GM12864 (cell line): ENCODE data around the gene EIF4E3.

Experiments
- DNase-seq: peaks from one replicate; pipeline ENCODE4 v3.0.0-alpha.2; 2011; ENCODE audit warnings: low read depth
- H3K4me3 ChIP-seq: 2 replicates; pipeline ENCODE4 v1.5.1; 2011; ENCODE audit warnings: mild to moderate bottlenecking, low read depth, low read length, control low read depth
- TF ChIP-seq, protein P1 (sequence below): IDR thresholded peaks from 2 replicates; pipeline ENCODE4 v1.5.1; 2011; ENCODE audit warnings: low read depth, mild to moderate bottlenecking, moderate library complexity, low read length, control low read depth, inconsistent platforms; ENCODE audit errors: missing control alignments

Gene EIF4E3

DNA sequence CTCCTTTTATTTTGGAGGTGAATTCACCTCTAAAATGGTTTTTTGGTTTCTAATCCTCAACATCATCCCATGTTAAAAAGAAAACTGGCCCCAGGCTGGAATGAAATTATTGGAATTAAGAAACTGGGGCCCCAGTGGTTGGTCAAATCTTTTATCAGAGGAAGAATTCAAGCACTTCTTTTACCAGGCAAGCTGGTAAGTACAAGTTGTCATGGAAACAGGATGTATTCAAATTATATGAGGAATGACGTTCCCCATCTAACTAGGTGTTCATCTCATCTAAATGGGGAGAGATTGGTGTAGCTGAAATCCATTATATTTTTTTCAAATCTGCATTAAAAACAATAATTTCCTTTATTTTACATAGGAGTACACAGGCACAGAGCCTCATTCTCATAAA, 9.7 kb upstream of the EIF4E3 start:
- no peak overlapping the region for H3K4me3 ChIP-seq
- TF ChIP-seq, protein P1, sequence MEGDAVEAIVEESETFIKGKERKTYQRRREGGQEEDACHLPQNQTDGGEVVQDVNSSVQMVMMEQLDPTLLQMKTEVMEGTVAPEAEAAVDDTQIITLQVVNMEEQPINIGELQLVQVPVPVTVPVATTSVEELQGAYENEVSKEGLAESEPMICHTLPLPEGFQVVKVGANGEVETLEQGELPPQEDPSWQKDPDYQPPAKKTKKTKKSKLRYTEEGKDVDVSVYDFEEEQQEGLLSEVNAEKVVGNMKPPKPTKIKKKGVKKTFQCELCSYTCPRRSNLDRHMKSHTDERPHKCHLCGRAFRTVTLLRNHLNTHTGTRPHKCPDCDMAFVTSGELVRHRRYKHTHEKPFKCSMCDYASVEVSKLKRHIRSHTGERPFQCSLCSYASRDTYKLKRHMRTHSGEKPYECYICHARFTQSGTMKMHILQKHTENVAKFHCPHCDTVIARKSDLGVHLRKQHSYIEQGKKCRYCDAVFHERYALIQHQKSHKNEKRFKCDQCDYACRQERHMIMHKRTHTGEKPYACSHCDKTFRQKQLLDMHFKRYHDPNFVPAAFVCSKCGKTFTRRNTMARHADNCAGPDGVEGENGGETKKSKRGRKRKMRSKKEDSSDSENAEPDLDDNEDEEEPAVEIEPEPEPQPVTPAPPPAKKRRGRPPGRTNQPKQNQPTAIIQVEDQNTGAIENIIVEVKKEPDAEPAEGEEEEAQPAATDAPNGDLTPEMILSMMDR, result no peak

DNA sequence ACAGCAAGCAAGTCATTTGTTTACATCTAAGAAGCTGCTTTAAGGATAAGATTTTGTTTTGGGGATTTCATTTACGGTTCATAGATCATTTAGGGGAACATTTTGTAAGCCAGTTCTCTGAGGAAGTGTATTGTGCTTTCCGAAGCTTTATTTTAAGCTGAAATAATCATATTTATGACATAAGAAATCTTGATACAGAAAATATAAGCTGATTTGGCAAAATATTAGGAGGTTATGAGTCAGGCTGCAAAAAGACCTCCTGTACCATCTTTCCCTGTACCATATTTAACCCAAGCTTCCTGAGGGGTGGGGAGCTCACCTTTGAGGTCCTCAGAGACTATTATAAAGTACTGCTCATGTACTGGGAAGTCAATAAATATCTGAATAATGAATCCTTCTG, 8.1 kb upstream of the EIF4E3 start:
- DNase-seq, result no peak
- no peak overlapping the region for H3K4me3 ChIP-seq
- TF ChIP-seq, protein P1, result no peak

More for the DNA sequence above, 9.7 kb upstream of the EIF4E3 start:
- DNase-seq, result no peak

DNA sequence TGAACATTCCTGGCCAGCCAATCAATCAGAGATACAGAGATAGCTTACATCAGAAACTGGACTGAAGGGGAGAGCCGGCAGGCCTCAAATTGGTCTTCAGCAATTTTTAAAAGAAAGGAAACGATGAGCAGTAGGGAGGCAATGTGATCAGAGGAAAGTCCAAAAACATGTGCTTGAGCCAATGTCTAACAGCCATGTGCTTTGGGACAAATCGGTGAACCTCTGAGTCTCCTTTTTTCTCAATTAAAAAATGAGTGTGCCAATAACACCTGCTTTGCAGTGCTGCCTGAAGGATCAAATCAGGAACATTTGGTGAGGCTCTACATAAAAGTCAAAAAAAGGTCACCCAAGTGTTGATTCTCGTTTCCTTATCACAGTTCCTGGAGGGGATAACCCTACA, 7.4 kb upstream of the EIF4E3 start:
- no peak for DNase-seq
- H3K4me3 ChIP-seq, result no peak overlapping the region
- TF ChIP-seq, protein P1, result no peak

DNA sequence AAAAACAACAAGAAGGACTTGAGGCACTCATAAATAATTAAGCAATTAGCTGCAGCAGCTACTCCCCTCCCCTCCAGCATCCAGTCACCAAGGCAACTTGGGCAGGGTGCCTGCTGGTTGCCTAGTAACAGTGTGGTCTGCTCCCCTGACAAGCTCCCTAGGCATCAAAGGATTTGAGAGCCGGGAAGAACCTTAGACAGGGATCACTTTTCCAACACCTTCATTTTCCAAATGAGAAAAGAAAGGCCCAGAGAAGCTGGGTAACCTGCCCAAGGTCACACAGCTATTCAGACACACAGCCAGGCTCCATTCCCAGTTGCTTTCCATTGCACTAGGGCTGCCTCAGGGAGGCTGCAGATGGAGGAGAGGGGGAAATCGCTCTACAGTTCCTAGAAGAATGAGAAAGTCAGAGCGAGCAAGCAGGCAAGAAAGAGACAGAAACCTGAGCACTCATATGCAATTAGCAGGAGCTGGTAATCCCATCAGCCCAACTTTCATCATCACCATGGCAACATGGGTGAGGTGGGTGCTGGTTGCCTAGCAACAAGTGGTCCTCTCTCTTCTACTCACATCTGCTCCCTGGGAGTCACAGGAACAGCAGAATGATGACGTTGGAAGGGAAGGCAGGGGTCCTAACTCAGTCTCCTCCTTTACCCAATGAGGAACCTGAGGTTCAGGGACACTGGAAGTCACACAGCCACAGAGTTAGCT, 3.6 kb upstream of the EIF4E3 start:
- TF ChIP-seq, protein P1, result peak; percentile 11
- DNase-seq, result no peak
- no peak overlapping the region for H3K4me3 ChIP-seq

DNA sequence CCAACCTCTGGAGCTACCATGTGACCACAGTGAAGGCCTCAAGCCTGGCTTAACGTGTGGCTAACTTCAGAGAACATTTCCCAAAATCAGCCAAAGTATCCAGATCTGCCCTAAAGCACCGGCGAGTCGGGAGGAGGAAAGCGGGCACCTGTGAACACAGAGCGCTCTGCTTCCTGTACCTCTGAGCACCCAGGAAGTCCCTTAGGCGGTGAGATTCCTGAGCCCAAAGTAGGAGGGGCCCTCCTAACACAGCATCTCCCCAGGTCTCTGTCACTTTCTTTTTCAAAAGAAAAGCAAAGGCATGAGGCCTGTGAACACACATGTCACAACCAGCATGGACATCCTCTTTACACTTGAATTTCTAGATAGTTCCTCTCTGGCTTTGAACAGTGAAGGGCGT, 944 bp upstream of the EIF4E3 start:
- TF ChIP-seq, protein P1, result no peak
- H3K4me3 ChIP-seq, result no peak overlapping the region
- no peak for DNase-seq

DNA sequence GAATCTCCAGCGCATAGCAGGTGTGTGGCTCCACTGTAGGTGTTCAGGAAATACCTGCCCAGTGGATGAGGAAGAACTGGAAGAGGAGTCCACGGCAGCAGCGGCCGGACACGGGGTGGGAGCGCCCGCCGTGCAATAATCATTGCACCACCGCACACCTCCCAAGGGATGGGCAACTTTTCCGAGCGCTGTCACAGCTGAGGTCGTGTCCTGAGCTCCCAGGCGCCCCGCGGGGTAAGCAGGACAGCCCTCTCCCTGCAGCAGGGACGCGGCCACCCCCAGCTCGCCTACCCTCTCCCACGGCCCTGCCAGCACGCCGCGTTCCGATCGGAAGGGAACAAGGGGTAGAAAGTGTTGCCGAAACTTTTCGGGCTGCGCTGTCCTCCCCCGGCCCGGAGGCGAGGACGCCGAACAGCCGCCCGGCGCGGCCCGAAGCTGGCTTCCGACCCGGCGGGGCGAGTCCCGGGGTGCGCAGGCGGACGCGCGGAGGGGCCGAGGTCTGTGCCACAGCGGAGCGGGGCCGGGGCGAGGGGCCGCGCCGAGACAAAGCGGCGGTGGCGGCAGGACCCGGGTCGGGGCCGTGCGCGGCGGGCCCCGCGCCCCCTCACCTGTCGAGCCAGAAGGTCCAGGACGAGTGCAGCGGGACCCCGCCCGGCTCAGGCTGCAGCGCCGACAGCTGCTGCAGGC, 475 bp downstream of the EIF4E3 start:
- TF ChIP-seq, protein P1, result no peak
- peak overlapping the region; percentile 64 for H3K4me3 ChIP-seq
- no peak for DNase-seq

DNA sequence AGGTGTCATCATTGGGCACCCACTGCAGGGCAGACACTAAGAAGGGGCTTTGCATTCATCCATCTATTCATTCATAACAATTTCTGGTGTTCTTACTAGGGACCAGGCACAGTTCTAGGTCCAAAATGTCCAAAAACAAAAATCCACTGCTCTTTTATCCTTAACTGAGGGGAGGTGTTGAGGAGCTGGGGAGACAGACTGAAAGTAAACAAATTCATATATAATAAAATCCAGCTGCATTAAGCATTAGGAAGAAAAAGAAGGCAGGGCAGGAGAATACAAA, 1.1 kb downstream of the EIF4E3 start:
- TF ChIP-seq, protein P1, result no peak
- DNase-seq, result no peak
- H3K4me3 ChIP-seq, result no peak overlapping the region
